VCaP (cell line): ENCODE results near the gene TP53BP2.
"Not testable (repeated sequence)": the region's sequence is repeated elsewhere in the genome, so short reads cannot be mapped to it uniquely, and the experiment has no call there.

Experiments
- H3K27ac ChIP-seq: fragments of 450-650 bp; 2 replicates; pipeline ENCODE4 v1.5.1; 2017
- TF ChIP-seq, protein P1 (sequence below): fragments of 450-650 bp; conservative IDR thresholded peaks from 2 replicates; pipeline ENCODE4 v1.5.1; 2017; ENCODE audit warnings: mild to moderate bottlenecking, moderate library complexity

Gene TP53BP2

DNA sequence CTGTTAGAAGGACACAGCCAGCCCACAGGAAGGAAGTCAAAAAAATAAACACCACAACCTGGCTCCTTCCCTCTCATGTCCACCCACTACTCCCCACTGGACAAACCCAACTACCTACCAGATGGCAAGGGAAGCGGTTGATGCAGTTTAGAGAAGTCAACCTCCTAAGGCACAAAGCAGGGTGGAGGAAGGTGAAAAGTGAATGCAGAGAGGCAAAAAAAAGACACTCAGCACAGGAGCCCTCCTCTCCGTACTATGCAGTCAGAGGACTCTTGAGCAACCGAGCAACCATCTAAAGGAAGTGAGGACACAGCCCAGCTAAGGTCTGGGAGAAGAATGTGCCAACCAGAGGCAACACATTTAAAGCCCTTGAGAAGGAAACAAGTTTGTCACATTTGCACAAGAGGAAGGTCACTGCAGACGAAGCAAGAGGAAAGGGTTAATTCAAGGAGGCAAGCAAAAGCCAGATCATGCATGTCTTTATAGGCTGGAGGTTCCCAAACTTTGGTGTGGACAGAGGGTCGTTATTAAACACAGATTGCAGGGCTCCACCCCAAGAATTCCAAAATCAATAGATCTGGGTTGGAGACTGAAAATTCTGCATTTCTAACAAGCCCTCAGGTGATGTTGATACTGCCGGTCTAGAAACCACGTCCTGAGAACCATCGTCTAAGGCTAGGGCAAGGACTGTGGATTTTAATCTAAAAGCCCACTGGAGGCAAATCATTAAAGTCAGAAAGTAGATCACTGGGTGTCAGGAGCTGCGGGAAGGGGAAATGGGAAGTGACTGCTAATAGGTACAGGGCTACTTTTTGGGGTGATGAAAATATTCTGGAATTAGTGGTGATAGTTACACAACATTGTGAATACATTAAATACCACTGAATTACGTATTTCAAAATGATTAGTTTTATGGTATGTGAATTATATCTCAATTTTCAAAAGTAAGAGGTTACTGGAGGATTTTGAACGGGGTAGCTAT lies 19.7 kb downstream of the TP53BP2 start:
- H3K27ac ChIP-seq, result no peak overlapping the region
- TF ChIP-seq, protein P1, sequence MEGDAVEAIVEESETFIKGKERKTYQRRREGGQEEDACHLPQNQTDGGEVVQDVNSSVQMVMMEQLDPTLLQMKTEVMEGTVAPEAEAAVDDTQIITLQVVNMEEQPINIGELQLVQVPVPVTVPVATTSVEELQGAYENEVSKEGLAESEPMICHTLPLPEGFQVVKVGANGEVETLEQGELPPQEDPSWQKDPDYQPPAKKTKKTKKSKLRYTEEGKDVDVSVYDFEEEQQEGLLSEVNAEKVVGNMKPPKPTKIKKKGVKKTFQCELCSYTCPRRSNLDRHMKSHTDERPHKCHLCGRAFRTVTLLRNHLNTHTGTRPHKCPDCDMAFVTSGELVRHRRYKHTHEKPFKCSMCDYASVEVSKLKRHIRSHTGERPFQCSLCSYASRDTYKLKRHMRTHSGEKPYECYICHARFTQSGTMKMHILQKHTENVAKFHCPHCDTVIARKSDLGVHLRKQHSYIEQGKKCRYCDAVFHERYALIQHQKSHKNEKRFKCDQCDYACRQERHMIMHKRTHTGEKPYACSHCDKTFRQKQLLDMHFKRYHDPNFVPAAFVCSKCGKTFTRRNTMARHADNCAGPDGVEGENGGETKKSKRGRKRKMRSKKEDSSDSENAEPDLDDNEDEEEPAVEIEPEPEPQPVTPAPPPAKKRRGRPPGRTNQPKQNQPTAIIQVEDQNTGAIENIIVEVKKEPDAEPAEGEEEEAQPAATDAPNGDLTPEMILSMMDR, result no peak

DNA sequence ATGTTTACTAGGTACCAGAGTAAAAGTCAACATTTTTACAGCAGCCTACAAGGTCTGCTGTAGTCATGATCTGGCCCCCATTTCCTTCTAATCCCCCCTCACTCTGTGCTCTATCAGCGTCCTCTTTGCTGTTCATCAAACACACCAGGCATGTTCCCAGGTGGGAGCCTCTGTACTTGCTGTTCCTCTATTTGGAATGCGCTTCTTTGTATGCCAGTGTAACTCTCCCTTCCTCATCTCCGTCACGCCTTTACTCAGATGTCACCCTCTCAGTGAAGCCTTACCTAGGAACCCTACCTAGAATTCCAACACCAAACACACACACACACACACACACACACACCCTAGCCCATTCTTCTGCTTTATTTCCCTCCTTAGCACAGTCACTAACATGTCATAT lies 21.0 kb downstream of the TP53BP2 start:
- no peak overlapping the region for H3K27ac ChIP-seq
- TF ChIP-seq, protein P1, result no peak

DNA sequence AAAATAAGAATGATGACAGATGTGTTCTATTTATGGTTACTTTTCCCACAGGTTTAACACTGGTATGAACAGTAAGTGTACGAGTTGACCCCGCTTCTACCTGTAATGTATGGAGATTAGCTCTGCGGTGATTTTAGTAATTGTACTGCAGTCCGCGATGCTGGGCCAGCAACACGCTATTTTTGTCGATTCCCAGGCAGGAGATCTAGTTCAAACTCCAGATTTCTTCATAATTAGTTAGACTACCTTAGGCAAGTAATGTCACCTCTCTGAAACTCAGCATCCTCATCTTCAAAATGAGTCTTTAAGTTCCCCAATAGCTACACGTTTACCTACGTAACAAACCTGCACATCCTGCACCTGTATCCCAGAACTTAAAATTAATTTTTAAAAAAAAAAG lies 21.5 kb downstream of the TP53BP2 start:
- H3K27ac ChIP-seq, result no peak overlapping the region
- TF ChIP-seq, protein P1, result no peak

- TF ChIP-seq, protein P1, result no peak
- no peak overlapping the region for H3K27ac ChIP-seq
Measured at GRCh38 chr1:223820971-223821370, 24.8 kb downstream of the TP53BP2 start.

DNA sequence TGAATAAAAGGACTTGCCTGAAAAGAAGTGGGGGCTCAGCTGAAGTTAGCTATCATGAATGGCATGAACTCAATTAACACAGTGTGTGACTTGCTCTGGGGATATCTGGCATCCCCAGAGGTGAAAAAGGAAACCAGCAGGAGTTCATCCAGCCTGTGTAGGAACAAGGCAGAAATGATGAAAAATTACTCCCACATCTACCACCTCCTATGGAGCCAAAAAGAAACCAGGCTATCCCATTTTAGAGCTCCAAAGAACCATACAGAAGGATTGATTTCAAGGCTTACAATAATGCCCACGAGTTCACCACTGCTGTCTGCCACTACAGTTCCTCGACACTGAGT lies 25.3 kb downstream of the TP53BP2 start:
- TF ChIP-seq, protein P1, result no peak
- H3K27ac ChIP-seq, result no peak overlapping the region

GRCh38 chr1:223819730-223820514 lies 25.8 kb downstream of the TP53BP2 start:
- no peak overlapping the region for H3K27ac ChIP-seq
- TF ChIP-seq, protein P1, result no peak

DNA sequence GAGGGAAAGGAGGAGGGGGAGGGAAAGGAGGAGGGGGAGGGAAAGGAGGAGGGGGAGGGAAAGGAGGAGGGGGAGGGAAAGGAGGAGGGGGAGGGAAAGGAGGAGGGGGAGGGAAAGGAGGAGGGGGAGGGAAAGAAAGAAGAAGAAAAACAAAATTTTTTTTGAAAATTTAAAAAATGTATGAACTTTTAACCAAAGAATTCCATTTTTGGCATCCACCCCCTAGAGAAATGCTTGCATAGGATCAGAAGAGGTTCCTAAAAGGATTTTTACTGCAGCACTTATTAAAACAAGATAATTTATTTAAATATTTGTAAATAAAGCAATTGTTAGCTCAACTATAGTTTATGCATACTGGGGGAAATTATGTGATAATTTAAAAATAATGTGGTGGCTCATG lies 28.5 kb downstream of the TP53BP2 start:
- H3K27ac ChIP-seq, result not testable (repeated sequence)
